ENCODE data around the gene DVL3.

Gene DVL3

DNA sequence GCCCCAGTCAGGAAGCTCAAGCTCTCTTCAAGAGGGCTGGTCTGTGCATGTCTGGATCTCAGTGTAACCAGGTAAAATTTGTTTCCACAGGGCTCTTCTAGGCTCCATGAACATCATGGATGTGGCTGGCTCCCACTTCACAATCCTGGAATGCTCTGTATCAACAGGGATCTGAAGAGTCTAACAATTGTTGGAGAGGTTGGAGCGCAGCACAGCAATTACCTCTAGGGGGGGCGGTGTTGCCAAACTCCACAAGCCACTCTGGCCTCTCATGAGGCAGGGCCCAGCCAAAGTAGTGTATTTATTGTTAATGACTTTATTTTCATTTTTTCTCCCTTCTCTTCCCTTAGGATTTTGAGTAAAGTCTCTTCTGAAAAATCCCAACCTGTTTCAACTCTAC, 26.2 kb upstream of the DVL3 start:
- TF ChIP-seq, protein P1, sequence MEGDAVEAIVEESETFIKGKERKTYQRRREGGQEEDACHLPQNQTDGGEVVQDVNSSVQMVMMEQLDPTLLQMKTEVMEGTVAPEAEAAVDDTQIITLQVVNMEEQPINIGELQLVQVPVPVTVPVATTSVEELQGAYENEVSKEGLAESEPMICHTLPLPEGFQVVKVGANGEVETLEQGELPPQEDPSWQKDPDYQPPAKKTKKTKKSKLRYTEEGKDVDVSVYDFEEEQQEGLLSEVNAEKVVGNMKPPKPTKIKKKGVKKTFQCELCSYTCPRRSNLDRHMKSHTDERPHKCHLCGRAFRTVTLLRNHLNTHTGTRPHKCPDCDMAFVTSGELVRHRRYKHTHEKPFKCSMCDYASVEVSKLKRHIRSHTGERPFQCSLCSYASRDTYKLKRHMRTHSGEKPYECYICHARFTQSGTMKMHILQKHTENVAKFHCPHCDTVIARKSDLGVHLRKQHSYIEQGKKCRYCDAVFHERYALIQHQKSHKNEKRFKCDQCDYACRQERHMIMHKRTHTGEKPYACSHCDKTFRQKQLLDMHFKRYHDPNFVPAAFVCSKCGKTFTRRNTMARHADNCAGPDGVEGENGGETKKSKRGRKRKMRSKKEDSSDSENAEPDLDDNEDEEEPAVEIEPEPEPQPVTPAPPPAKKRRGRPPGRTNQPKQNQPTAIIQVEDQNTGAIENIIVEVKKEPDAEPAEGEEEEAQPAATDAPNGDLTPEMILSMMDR (IDR thresholded peaks at IDR 0.05; ENCODE audit: low read depth, low read length), result peak; percentile 59
- H3K4me3 ChIP-seq (ENCODE audit: low read depth, low read length), result no peak overlapping the region
- peak; percentile 57 for DNase-seq
- H3K36me3 ChIP-seq, result no peaks in the 10 kb centered on the region
- H3K9me3 ChIP-seq (ENCODE audit: severe bottlenecking), result no peaks in the 10 kb centered on the region
- no peak overlapping the region for H3K27ac ChIP-seq
- no peaks in the 10 kb centered on the region for H3K27me3 ChIP-seq (ENCODE audit: insufficient read depth, low read depth, severe bottlenecking)

DNA sequence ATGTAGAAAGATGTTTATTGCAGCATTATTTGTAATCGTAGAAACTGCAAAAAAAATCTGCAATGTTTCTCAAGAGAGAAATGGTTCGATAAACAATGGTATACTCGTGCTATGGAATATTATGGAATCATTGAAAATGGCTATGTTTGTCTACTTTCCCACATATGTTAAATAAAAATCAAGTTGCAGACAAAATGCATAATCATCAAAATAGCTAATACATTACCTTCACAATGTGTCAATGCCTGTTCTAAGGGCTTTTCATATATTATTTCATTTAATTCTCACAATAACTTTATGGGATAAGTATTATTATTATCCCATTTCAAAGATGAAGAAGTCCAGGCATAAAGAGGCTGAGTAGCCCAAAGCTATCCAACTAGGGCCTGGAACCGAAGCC, 22.2 kb upstream of the DVL3 start:
- Histone ChIP-seq H3K36me3 (peaks cover 11% of the 10 kb centered on the region), H3K27me3 (ENCODE audit: insufficient read depth, low read depth, severe bottlenecking) (no peaks in the 10 kb centered on the region), H3K9me3 (ENCODE audit: severe bottlenecking) (no peaks in the 10 kb centered on the region), H3K4me3 (ENCODE audit: low read depth, low read length) (no peak overlapping the region), H3K27ac (no peak overlapping the region)
- TF ChIP-seq, protein P1 (IDR thresholded peaks at IDR 0.05; ENCODE audit: low read depth, low read length), result no peak
- no peak for DNase-seq

DNA sequence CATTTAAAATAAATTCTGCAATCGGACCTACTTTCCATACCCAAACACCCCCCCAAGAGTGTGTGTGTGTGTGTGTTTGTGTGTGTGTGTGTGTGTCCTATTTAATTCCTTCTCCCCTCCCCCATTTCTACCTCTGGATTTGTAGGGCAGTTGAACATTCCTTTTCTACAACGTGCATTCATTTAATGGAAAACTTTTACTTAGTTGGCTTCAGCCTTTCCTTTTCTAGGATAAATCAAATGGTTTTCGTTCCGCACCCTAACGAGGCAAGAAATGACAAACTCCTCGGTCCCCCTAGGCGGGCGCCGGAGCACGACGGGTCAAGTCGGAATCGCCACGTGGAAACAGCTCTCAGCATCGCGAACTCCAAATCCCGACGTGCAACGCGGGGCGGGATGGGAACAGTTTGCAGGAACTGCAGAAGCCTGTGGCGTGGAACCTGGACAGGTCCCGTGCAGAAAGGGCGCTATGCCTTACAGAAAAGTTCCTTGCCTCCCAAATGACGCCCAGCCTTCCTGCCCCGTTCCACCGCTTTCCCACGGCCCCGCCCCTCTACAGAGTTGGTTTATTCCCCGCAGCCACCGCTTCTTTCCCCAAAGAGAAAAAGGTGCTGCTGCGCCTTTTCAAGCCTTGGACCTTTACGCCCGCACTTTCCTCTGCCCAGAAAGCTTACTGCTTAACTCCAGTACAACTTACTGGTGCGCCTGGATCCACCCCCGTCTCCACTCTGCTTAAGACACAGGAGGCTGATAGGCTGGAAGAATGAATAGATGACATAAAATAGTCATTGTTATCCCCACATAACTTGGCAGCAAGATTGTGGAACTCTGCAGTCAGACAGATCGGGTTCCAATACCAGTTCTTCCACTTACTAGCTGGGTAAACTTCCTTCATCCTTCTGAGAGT, 21.1 kb upstream of the DVL3 start:
- Histone ChIP-seq H3K27me3 (ENCODE audit: insufficient read depth, low read depth, severe bottlenecking) (no peaks in the 10 kb centered on the region), H3K9me3 (ENCODE audit: severe bottlenecking) (no peaks in the 10 kb centered on the region), H3K36me3 (peaks cover 21% of the 10 kb centered on the region), H3K27ac (peak overlapping the region; percentile 84), H3K4me3 (ENCODE audit: low read depth, low read length) (peak overlapping the region; percentile 99)
- TF ChIP-seq, protein P1 (IDR thresholded peaks at IDR 0.05; ENCODE audit: low read depth, low read length), result 0 out of 2 replicates have a peak, but pooled peaks have one; percentile 2
- peak; percentile 90 for DNase-seq

DNA sequence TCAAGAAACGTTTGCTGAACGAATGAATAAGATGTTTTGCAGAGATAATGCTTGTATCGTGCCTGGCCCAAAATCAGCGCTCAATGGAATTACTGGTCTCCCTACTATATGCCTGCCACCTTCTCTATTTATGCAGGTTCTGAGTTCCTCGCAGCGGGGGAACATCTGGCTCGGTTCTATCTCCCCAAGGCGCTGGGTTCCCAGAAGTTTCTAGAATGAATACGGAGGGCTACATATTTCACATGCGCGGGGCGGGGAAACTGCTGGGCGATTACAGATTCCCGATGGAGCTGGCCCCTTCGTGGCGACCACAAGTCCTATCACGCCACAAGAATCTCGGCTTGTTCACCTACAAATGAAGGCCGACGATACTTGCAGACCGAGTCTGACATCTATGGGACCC, 20.4 kb upstream of the DVL3 start:
- Histone ChIP-seq H3K9me3 (ENCODE audit: severe bottlenecking) (no peaks in the 10 kb centered on the region), H3K27me3 (ENCODE audit: insufficient read depth, low read depth, severe bottlenecking) (no peaks in the 10 kb centered on the region), H3K36me3 (peaks cover 23% of the 10 kb centered on the region), H3K4me3 (ENCODE audit: low read depth, low read length) (peak overlapping the region; percentile 99), H3K27ac (peak overlapping the region; percentile 84)
- TF ChIP-seq, protein P1 (IDR thresholded peaks at IDR 0.05; ENCODE audit: low read depth, low read length), result no peak
- DNase-seq, result no peak

DNA sequence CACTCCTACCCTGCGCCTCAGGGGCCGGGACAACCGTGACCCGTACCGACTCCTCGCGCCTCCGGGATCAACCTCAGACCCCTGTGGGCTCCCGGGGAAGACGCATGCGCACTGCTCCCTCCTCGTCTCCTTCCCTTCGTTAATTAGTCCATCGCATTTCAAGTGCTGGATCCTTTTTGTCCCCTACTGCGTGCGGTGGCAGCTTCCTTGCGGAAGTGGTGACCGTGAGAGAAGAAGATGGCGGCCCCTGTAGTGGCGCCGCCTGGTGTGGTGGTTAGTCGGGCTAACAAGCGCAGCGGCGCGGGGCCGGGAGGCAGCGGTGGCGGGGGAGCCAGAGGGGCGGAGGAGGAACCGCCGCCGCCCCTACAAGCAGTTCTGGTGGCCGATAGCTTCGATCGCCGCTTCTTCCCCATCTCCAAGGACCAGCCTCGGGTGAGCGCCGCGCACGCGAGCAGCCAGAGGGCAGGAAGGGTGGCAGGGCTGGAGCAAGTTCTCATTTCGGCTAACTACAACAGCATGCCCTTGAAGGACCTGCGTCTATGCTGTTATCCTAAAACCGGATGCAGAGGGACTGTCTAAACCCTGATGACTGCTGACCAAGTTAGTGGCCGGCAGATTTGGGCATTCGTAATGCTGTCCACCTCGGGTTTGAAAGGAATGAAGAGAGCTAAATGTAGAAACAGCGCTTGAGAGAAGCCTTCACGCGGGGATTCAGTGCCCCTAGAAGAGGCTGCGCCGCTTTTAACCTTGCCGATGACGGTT, 19.8 kb upstream of the DVL3 start, which contains the start of gene EIF2B5:
Gene EIF2B5 (plus strand): TSS at position 210 of the 762 bp plus-strand sequence. CDS start 28 bp downstream, at position 238.
- Histone ChIP-seq H3K27me3 (ENCODE audit: insufficient read depth, low read depth, severe bottlenecking) (no peaks in the 10 kb centered on the region), H3K27ac (peak within 1 kb of the TSS; percentile 84), H3K36me3 (peaks cover 29% of the 10 kb centered on the region), H3K9me3 (ENCODE audit: severe bottlenecking) (no peaks in the 10 kb centered on the region), H3K4me3 (ENCODE audit: low read depth, low read length) (peak within 1 kb of the TSS; percentile 99)
- DNase-seq, result peak; percentile 97
- TF ChIP-seq, protein P1 (IDR thresholded peaks at IDR 0.05; ENCODE audit: low read depth, low read length), result peak; percentile 42
